Measurements from ENCODE around the gene SH3BGRL3.
A peak's percentile ranks its signal among the peaks of the same experiment; 100 is the strongest.

The SH3BGRL3 gene

DNA sequence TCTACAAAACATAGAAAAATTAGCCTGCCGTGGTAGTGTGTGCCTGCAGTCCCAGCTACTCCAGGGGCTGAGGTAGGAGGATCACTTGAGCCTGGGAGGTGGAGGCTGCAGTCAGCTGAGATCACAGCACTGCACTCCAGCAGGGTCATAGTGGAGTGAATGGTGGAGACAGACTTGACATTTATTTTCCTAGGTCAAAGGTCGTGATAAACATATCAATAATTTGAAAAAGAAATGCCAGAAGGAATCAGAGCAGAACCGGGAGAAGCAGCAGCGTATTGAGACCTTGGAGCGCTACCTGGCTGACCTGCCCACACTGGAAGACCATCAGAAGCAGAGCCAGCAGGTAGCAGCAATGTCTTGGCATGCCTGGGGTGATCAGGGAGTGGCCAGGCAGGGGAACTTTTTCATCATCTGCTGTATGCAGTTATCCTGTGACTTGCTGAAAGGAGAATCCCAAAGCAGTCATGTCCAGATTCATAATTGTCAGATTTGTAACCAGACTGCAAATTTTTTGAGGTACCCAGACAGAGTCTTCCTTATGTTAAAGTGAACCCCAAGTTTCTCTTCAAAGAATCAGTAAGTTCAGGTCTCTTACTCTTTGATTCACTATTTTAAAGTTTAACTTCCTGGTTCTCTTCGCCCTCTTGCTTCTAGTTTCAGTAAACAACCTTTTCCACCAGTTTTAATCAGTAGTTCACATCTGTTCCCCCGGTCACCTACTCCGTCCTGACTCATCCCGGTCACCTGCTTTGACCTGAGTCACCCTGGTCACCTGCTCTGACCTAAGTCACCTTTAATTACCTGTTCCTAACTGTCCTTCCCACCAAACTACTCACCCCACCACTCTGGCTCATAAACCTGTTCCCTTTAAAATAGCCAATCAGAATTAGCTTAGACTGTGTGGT, 11.3 kb upstream of the SH3BGRL3 start:
- TF ChIP-seq, protein P1, sequence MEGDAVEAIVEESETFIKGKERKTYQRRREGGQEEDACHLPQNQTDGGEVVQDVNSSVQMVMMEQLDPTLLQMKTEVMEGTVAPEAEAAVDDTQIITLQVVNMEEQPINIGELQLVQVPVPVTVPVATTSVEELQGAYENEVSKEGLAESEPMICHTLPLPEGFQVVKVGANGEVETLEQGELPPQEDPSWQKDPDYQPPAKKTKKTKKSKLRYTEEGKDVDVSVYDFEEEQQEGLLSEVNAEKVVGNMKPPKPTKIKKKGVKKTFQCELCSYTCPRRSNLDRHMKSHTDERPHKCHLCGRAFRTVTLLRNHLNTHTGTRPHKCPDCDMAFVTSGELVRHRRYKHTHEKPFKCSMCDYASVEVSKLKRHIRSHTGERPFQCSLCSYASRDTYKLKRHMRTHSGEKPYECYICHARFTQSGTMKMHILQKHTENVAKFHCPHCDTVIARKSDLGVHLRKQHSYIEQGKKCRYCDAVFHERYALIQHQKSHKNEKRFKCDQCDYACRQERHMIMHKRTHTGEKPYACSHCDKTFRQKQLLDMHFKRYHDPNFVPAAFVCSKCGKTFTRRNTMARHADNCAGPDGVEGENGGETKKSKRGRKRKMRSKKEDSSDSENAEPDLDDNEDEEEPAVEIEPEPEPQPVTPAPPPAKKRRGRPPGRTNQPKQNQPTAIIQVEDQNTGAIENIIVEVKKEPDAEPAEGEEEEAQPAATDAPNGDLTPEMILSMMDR (IDR thresholded peaks at IDR 0.05; ENCODE audit: low read length, missing control alignments), result no peak
- H3K4me3 ChIP-seq (replicated peaks; ENCODE audit: low read depth, low read length), result no peak overlapping the region
- no peak for DNase-seq (ENCODE audit: low read depth)

DNA sequence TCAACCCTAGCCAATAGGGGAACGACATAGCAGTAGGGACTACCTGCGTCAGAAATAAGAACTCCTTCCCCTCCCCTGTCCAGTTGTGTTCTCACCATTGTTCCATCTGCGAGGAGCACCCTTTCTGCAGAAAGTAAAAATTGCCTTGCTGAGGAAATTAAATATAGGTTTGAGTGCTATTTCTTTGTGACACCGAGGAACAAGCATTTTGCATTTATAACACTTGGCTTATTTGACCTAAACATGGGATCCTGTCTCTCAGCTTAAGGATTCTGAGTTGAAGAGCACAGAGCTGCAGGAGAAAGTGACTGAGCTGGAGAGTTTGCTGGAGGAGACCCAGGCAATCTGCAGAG, 10.7 kb upstream of the SH3BGRL3 start:
- DNase-seq (ENCODE audit: low read depth), result no peak
- TF ChIP-seq, protein P1 (IDR thresholded peaks at IDR 0.05; ENCODE audit: low read length, missing control alignments), result no peak
- no peak overlapping the region for H3K4me3 ChIP-seq (replicated peaks; ENCODE audit: low read depth, low read length)

DNA sequence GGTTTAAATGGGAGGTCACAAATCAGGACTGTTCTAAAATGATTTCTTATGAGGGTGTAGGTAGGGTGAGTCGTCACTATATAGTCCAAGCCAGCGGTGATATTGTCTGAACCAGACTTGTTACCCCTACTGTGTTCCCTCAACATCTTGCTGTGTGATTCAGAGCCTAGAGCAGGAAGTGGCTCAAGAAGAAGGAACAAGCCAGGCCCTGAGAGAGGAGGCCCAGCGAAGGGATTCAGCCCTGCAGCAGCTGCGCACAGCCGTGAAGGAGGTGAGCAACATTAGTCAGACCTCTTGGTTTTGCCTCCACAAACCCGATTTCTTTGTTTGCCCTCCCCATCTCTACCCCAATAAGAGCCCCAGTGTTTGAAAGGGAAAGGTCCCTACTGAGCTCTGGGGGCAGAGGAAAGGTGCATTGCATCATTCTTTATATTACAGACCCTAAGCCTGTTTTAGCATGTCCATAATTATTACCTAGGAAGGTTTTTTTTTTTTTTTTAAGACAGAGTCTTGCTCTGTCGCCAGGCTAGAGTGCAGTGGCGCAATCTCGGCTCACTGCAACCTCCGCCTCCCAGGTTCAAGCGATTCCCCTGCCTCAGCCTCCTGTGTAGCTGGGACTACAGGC, 5.0 kb upstream of the SH3BGRL3 start:
- DNase-seq (ENCODE audit: low read depth), result peak; percentile 69
- TF ChIP-seq, protein P1 (IDR thresholded peaks at IDR 0.05; ENCODE audit: low read length, missing control alignments), result no peak
- H3K4me3 ChIP-seq (replicated peaks; ENCODE audit: low read depth, low read length), result no peak overlapping the region

DNA sequence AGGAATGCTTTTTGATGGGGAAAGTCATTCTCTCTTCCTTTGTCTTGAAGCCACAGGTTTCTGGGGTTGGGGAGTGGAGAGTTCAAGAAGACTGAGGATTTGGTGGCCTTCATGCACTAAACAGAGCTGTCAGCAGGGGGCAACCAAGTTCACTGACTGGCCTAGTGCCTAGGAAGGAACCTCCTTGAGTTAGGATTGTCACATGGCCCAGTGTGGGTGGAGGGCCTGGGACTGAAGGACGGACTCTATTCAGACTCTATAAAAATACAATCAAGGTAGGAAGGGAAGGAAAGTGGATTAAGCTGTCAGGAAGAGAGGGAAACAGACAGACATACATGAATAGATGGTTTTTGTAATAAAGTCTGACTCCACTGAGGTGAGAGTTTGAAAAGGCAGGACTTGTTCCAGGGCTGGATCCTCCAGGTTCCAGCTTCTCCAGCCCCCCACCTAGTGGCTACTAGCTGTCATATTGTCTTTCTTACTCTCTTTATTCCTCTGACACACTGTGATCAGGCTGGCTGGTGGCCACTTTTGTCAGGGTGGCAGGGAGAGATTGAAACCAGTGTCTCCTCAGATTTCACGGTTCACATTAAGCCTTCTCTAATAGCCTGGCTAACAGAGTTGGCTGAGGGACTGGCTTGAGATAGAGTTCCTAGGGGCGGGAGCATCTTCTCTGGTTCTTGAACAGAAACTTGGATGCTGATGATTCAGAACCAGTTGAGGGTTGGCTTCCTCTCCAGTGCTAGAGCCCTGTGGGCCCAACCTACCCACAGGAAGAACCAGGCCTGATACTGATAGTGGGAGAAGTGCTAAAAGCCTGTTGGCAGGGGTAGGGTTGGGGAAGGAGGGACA, 4.1 kb upstream of the SH3BGRL3 start:
- DNase-seq (ENCODE audit: low read depth), result peak; percentile 98
- H3K4me3 ChIP-seq (replicated peaks; ENCODE audit: low read depth, low read length), result no peak overlapping the region
- TF ChIP-seq, protein P1 (IDR thresholded peaks at IDR 0.05; ENCODE audit: low read length, missing control alignments), result peak; percentile 75

DNA sequence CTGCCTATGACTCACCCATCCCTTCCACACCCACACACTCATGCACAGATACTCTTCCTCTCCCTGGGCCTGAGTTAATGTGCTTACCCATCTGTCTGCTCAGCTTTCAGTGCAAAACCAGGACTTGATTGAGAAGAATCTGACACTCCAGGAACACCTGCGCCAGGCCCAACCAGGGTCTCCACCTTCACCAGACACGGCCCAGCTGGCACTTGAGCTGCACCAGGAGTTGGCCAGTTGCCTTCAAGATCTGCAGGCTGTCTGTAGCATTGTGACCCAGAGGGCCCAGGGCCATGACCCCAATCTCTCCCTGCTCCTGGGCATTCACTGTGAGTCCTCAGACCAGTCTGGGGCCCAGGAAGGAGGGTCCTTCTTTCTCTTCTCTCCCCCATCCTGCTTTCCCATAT, 3.5 kb upstream of the SH3BGRL3 start:
- TF ChIP-seq, protein P1 (IDR thresholded peaks at IDR 0.05; ENCODE audit: low read length, missing control alignments), result no peak
- no peak overlapping the region for H3K4me3 ChIP-seq (replicated peaks; ENCODE audit: low read depth, low read length)
- DNase-seq (ENCODE audit: low read depth), result no peak

DNA sequence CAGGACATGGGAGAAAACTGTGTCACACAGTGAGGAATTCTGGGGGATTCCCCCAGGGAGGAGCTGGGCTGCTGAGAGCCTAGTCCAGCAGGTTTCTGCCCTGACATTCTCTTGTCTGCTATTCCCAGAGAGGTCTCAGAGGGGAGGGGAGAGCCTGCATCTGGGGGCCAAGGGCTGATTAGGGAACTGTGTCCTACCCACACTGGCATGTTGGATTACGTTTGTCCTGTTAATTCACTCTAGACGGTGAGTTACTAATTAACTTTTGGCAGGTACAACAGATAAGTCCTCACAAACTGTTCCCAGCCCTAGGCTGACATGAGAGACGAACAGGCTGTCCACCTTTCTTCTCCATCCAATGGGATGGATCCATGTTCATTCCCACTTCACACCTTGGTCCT, 2.6 kb upstream of the SH3BGRL3 start:
- H3K4me3 ChIP-seq (replicated peaks; ENCODE audit: low read depth, low read length), result no peak overlapping the region
- TF ChIP-seq, protein P1 (IDR thresholded peaks at IDR 0.05; ENCODE audit: low read length, missing control alignments), result no peak
- no peak for DNase-seq (ENCODE audit: low read depth)
